Measurements from ENCODE around the gene TANGO2. TPM values are rescaled to one million over a fixed set of nuclear protein-coding genes. Genes with fewer than 3 reads are reported as not detected.
A peak's percentile ranks its signal among the peaks of the same experiment; 100 is the strongest.

TANGO2 gene
- total and polyA plus RNA-seq, 9 of the 15 experiments (the other 6 are each of a cell fraction or from before 2014, with no cell fraction given) = 15.5 to 94.9 (median 70.1) TPM

DNA sequence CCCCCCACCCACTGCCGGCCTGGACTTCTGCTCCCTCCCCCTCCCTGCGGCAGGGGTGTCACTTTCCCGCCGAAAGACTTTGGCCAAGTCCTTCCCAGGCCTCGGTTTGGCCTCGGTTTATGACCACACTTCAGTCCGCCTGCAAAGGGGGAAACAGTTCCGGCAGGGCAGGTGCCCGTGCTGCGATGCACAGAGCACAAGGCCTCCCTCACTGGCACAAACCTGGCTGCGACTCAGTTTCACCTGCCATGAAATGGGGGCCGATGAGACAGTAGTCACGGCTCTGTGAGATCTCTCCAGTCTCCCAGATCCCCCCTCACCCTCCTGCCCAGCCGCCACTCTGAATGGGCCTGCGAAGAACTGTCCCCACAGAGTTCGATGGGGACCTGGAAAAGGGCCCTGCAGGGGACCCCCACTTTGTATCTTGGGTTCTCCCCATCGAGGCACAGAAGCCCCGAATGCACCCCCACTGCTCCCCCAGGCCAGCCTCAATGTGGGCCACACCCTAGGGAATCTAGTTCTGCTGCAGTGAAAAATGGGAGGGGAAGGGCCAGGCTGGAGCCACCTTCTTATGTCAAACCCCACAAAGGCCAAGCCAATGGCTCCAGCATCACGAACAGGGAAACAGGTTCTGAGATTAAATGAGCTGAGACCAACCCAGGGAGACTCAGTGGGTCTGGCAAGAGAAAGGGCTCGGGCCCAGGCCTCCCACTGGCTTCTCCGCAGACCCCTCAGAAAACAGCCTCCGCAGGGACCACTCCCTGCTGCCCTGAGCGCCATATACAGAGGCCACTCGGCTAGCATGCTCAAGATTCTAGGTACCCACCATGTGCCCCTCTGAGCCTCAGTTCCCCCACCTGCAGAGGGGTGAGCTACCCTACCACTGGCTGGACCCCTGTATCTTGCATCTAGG, 33.3 kb upstream of the TANGO2 start (continued):
- TF ChIP-seq ARID4B (CRISPR knock-in tag; IDR thresholded peaks at IDR 0.05) (no peak), GATA2 (CRISPR knock-in tag; IDR thresholded peaks at IDR 0.05) (no peak), FOS (IDR thresholded peaks at IDR 0.05; ENCODE audit: extremely low read depth, insufficient read length) (no peak), NFE2L1 (tag; IDR thresholded peaks at IDR 0.05; ENCODE audit: borderline replicate concordance, low read depth) (no peak), ZNF583 (CRISPR knock-in tag; IDR thresholded peaks at IDR 0.05) (no peak), MTA3 (IDR thresholded peaks at IDR 0.05; ENCODE audit: borderline replicate concordance) (peak; percentile 19), ZBTB33 (CRISPR knock-in tag; IDR thresholded peaks at IDR 0.05) (no peak)

All from K562 (cell line).